ENCODE measurements around the gene STPG1. TPM values are rescaled to one million over a fixed set of nuclear protein-coding genes. Genes with fewer than 3 reads are reported as not detected.

The STPG1 gene
- polyA plus RNA-seq, 1 donor from 2014 or later: 0.89 TPM

GRCh38 chr1:24336075-24336474 lies 77.5 kb downstream of the STPG1 start:
- H3K27me3 ChIP-seq (ENCODE audit: insufficient read depth, low read depth, low read length): no peaks in the 10 kb centered on the region
- no peak overlapping the region for H3K27ac ChIP-seq (ENCODE audit: low read length)
- H3K9ac ChIP-seq (ENCODE audit: low read length): no peak overlapping the region
- H3F3A ChIP-seq (ENCODE audit: insufficient read depth, low read length, poor library complexity, severe bottlenecking): no peaks in the 10 kb centered on the region
- no peak for TF ChIP-seq REST (IDR thresholded peaks at IDR 0.05; ENCODE audit: borderline replicate concordance)
- TF ChIP-seq MXI1 (conservative IDR thresholded peaks at IDR 0.05; ENCODE audit: poor library complexity, severe bottlenecking): no peak
- no peak for TF ChIP-seq RAD21 (conservative IDR thresholded peaks at IDR 0.05)
- TF ChIP-seq POLR2AphosphoS5 (IDR thresholded peaks at IDR 0.05): no peak
- no peak for TF ChIP-seq TAF1 (IDR thresholded peaks at IDR 0.05; ENCODE audit: low read depth)
- TF ChIP-seq CTCF (IDR thresholded peaks at IDR 0.05; ENCODE audit: poor library complexity, severe bottlenecking): no peak
- TF ChIP-seq EZH2 (IDR thresholded peaks at IDR 0.05; ENCODE audit: borderline replicate concordance, insufficient read depth, low read length, poor library complexity, severe bottlenecking): no peak
- no peak for TF ChIP-seq SMC3 (conservative IDR thresholded peaks at IDR 0.05; ENCODE audit: poor library complexity)
- no peak for TF ChIP-seq EP300 (conservative IDR thresholded peaks at IDR 0.05; ENCODE audit: poor library complexity, severe bottlenecking)
- H3K36me3 ChIP-seq (ENCODE audit: insufficient read depth, low read length): no peaks in the 10 kb centered on the region
- H3K9me3 ChIP-seq (ENCODE audit: low read length): no peaks in the 10 kb centered on the region
- no peak overlapping the region for H2AFZ ChIP-seq (ENCODE audit: low read depth, low read length)
- no peak overlapping the region for H3K4me2 ChIP-seq (ENCODE audit: low read length)
- H3K79me2 ChIP-seq (replicated peaks; ENCODE audit: insufficient read depth, low read length): no peaks in the 10 kb centered on the region
- no peaks in the 10 kb centered on the region for H3K9me2 ChIP-seq (ENCODE audit: insufficient read depth, low read length)
- no peak overlapping the region for H3K4me3 ChIP-seq (ENCODE audit: low read length)
- no peaks in the 10 kb centered on the region for H4K20me1 ChIP-seq (ENCODE audit: insufficient read depth)

GRCh38 chr1:24331961-24332673 lies 81.5 kb downstream of the STPG1 start:
- Histone ChIP-seq H2AFZ (ENCODE audit: low read depth, low read length) (no peak overlapping the region), H3K79me2 (replicated peaks; ENCODE audit: insufficient read depth, low read length) (no peaks in the 10 kb centered on the region), H3K36me3 (ENCODE audit: insufficient read depth, low read length) (no peaks in the 10 kb centered on the region), H3K27ac (ENCODE audit: low read length) (no peak overlapping the region), H4K20me1 (ENCODE audit: insufficient read depth) (no peaks in the 10 kb centered on the region), H3K4me3 (ENCODE audit: low read length) (no peak overlapping the region), H3K27me3 (ENCODE audit: insufficient read depth, low read depth, low read length) (no peaks in the 10 kb centered on the region), H3K9ac (ENCODE audit: low read length) (no peak overlapping the region), H3K9me2 (ENCODE audit: insufficient read depth, low read length) (no peaks in the 10 kb centered on the region), H3K9me3 (ENCODE audit: low read length) (no peaks in the 10 kb centered on the region), H3F3A (ENCODE audit: insufficient read depth, low read length, poor library complexity, severe bottlenecking) (no peaks in the 10 kb centered on the region), H3K4me2 (ENCODE audit: low read length) (no peak overlapping the region)
- TF ChIP-seq CTCF (IDR thresholded peaks at IDR 0.05; ENCODE audit: poor library complexity, severe bottlenecking): no peak
- no peak for TF ChIP-seq MXI1 (conservative IDR thresholded peaks at IDR 0.05; ENCODE audit: poor library complexity, severe bottlenecking)
- no peak for TF ChIP-seq EZH2 (IDR thresholded peaks at IDR 0.05; ENCODE audit: borderline replicate concordance, insufficient read depth, low read length, poor library complexity, severe bottlenecking)
- no peak for TF ChIP-seq EP300 (conservative IDR thresholded peaks at IDR 0.05; ENCODE audit: poor library complexity, severe bottlenecking)
- TF ChIP-seq SMC3 (conservative IDR thresholded peaks at IDR 0.05; ENCODE audit: poor library complexity): no peak
- no peak for TF ChIP-seq TAF1 (IDR thresholded peaks at IDR 0.05; ENCODE audit: low read depth)
- no peak for TF ChIP-seq REST (IDR thresholded peaks at IDR 0.05; ENCODE audit: borderline replicate concordance)
- TF ChIP-seq POLR2AphosphoS5 (IDR thresholded peaks at IDR 0.05): no peak
- TF ChIP-seq RAD21 (conservative IDR thresholded peaks at IDR 0.05): no peak

All from neural cell (in vitro differentiated cells).